ENCODE results near the gene BCLAF1. TPM values are rescaled to one million over a fixed set of nuclear protein-coding genes. Genes with fewer than 3 reads are reported as not detected.

Gene BCLAF1
- total and polyA plus RNA-seq, 2 donors (not counting 3 experiments of a cell fraction or from before 2014, with no cell fraction given): 23.4 to 151 TPM

DNA sequence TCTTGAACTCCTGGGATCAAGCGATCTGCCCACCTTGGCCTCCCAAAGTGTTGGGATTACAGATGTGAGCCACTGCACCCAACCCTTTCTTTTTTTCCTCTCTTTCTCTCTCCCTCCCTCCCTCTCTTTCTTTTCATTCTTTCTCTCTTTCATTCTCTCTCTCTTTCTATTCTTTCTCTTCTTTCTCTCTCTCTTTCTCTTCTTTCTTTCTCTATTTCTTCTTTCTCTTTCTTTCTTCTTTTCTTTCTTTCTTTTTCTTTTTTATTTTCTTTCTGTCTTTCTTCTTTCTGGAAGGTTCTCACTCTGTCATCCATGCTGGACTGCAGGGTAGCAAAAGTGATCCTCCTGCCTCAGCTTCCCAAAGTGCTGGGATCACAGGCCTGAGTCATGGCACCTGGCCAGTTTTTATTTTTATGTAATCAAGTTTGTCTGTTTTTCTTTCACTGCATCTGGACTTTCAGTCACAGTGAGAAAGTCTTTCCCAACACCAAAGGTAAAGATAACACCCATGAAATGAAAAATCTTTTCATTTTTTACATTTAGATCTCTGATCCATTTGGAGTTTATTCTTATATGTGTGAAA, 20.2 kb upstream of the BCLAF1 start:
- intact Hi-C loops (cut with micrococcal nuclease): no loop called here
- ChIA-PET POLR2A (no interaction called here), CTCF (interaction anchor here (0.6 kb wide), 1 partner anchor 504 kb away, joined by 3 read pairs; no protein-coding TSS in a partner anchor)
- DNase-seq (ENCODE audit: low read depth, low spot score): no peak
- Histone ChIP-seq H3K36me3 (ENCODE audit: control insufficient read depth in 2 of 2, extremely low read depth in 1 of 2, insufficient read depth in 2 of 2, low read length in 2 of 2) (no peaks in the 10 kb centered on the region), H3K4me1 (ENCODE audit: control insufficient read depth, extremely low read depth, insufficient read depth, low read length) (no peaks in the 10 kb centered on the region), H3K27me3 (ENCODE audit: control insufficient read depth in 2 of 2, insufficient read depth in 2 of 2, low read length in 2 of 2) (peaks cover 7 to 11% of the 10 kb centered on the region in 2 experiments), H3K9me1 (replicated peaks; ENCODE audit: control insufficient read depth, extremely low read depth, insufficient read depth, low read length) (no peaks in the 10 kb centered on the region), H3K4me2 (ENCODE audit: insufficient read depth, low read length) (no peak overlapping the region), H3K9me3 (replicated peaks; ENCODE audit: control insufficient read depth, insufficient read depth, low read length) (no peaks in the 10 kb centered on the region), H3K4me3 (replicated peaks in 1 of 3; ENCODE audit: insufficient read depth in 1 of 3, low read depth in 1 of 3, low read length in 3 of 3) (no peak overlapping the region), H3K9ac (replicated peaks; ENCODE audit: extremely low read depth, insufficient read depth, low read length) (no peak overlapping the region), H3K79me2 (ENCODE audit: control insufficient read depth, insufficient read depth, low read length) (no peaks in the 10 kb centered on the region), H4K20me1 (replicated peaks; ENCODE audit: control insufficient read depth, extremely low read depth, insufficient read depth, low read length) (no peaks in the 10 kb centered on the region), H2AFZ (ENCODE audit: low read depth, low read length) (no peak overlapping the region), H3K27ac (ENCODE audit: insufficient read depth, low read depth, low read length) (no peak overlapping the region)
- no peak for TF ChIP-seq EZH2 (IDR thresholded peaks at IDR 0.05; ENCODE audit: borderline replicate concordance, low read depth, low read length, severe bottlenecking)
- no peak for TF ChIP-seq POLR2AphosphoS5 (IDR thresholded peaks at IDR 0.05; ENCODE audit: insufficient read depth, low read depth, low read length)
- no peak for TF ChIP-seq JUN (IDR thresholded peaks at IDR 0.05; ENCODE audit: borderline replicate concordance, insufficient read depth, insufficient read length, low read depth)
- no peak for TF ChIP-seq MYC (IDR thresholded peaks at IDR 0.05; ENCODE audit: low read depth, low read length)
- TF ChIP-seq, protein P1, sequence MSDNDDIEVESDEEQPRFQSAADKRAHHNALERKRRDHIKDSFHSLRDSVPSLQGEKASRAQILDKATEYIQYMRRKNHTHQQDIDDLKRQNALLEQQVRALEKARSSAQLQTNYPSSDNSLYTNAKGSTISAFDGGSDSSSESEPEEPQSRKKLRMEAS (IDR thresholded peaks at IDR 0.05; ENCODE audit: insufficient read depth, insufficient read length): no peak
- TF ChIP-seq, protein P2, sequence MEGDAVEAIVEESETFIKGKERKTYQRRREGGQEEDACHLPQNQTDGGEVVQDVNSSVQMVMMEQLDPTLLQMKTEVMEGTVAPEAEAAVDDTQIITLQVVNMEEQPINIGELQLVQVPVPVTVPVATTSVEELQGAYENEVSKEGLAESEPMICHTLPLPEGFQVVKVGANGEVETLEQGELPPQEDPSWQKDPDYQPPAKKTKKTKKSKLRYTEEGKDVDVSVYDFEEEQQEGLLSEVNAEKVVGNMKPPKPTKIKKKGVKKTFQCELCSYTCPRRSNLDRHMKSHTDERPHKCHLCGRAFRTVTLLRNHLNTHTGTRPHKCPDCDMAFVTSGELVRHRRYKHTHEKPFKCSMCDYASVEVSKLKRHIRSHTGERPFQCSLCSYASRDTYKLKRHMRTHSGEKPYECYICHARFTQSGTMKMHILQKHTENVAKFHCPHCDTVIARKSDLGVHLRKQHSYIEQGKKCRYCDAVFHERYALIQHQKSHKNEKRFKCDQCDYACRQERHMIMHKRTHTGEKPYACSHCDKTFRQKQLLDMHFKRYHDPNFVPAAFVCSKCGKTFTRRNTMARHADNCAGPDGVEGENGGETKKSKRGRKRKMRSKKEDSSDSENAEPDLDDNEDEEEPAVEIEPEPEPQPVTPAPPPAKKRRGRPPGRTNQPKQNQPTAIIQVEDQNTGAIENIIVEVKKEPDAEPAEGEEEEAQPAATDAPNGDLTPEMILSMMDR (IDR thresholded peaks at IDR 0.05; ENCODE audit: extremely low read depth in 1 of 2, insufficient read depth in 1 of 2, low read depth in 1 of 2, low read length in 2 of 2): no peak
- no peak for TF ChIP-seq FOS (IDR thresholded peaks at IDR 0.05; ENCODE audit: borderline replicate concordance, insufficient read depth, low read length)
- TF ChIP-seq GATA2 (IDR thresholded peaks at IDR 0.05; ENCODE audit: insufficient read depth, insufficient read length, low read depth, low read length): no peak
- no peak for TF ChIP-seq POLR2A (IDR thresholded peaks at IDR 0.05; ENCODE audit: low read depth, low read length)
- no peak for FAIRE-seq
- BruUV-seq (replicated peaks): no TSS peak
- dilution Hi-C loops (cut with MboI; ENCODE audit: extremely low pct_ligation_motif_present, low sequenced_read_pairs): no loop called here

Measured in endothelial cell of umbilical vein (primary cell).